HepG2 (cell line): ENCODE measurements around the gene CLIC4. TPM values are rescaled to one million over a fixed set of nuclear protein-coding genes. Genes with fewer than 3 reads are reported as not detected.

Experiments
- ARNTL ChIP-seq: sonication (generic); formaldehyde crosslinking; IDR thresholded peaks from 2 replicates; pipeline ENCODE4 v1.4.0; 2020; ENCODE audit warnings: mild to moderate bottlenecking, missing genetic modification reagents
- KAT7 ChIP-seq: IDR thresholded peaks from 2 replicates; pipeline ENCODE4 v1.6.1; 2018; ENCODE audit warnings: borderline replicate concordance, missing compliant biosample characterization
- MED8 ChIP-seq: sonication (generic); formaldehyde crosslinking; IDR thresholded peaks from 2 replicates; pipeline ENCODE4 v1.8.1; 2023; ENCODE audit warnings: mild to moderate bottlenecking, missing genetic modification reagents; ENCODE audit not compliant: insufficient replicate concordance
- MYNN ChIP-seq: sonication (generic); formaldehyde crosslinking; IDR thresholded peaks from 2 replicates; pipeline ENCODE4 v1.4.0; 2020; ENCODE audit warnings: mild to moderate bottlenecking, low read depth, missing genetic modification reagents
- NR2F2 ChIP-seq: IDR thresholded peaks from 2 replicates; pipeline ENCODE4 v1.6.1; 2012; ENCODE audit warnings: low read depth, inconsistent platforms, borderline replicate concordance
- polyA plus RNA-seq, 8 experiments: library from polyadenylated mRNA; depleted of rRNA in 3 of 8; stranded (reverse) in 7 of 8; unstranded in 1 of 8; fragments of >200 nt; fragmentation: Illumina TruSeq in 4 of 8; extraction: Trizol in 4 of 8; gene quantifications; 2 replicates each; pipeline versions ENCODE4 v1.2.1 to v1.2.3, GENCODE V29; 2011 to 2016; ENCODE audit warnings: low read depth in 4 of 8, missing spikeins in 1 of 8, mixed read lengths in 1 of 8; ENCODE audit not compliant: insufficient read depth in 1 of 8
- total RNA-seq, 5 experiments: library from RNA; depleted of rRNA; stranded (reverse); fragments of >200 nt; fragmentation: Illumina TruSeq; extraction: Trizol; gene quantifications; 2 replicates each; pipeline ENCODE4 v1.2.3, GENCODE V29; 2016; ENCODE audit warnings: low read depth in 1 of 5
- TF ChIP-seq, protein P1 (sequence below), 2 experiments: fragments of 450-650 bp in 1 of 2; sonication (generic) in 1 of 2; formaldehyde crosslinking in 1 of 2; IDR thresholded peaks; 2 replicates each; pipeline versions ENCODE4 v1.6.1 to v1.8.0; 2016 to 2022; ENCODE audit warnings: antibody characterized with exemption in 1 of 2, mild to moderate bottlenecking in 1 of 2, missing genetic modification reagents in 1 of 2
- TF ChIP-seq, protein P2 (sequence below): sonication (generic); formaldehyde crosslinking; IDR thresholded peaks from 2 replicates; pipeline ENCODE4 v1.4.0; 2020; ENCODE audit warnings: mild to moderate bottlenecking, missing genetic modification reagents
- TF ChIP-seq, protein P3 (sequence below): sonication (generic); formaldehyde crosslinking; IDR thresholded peaks from 2 replicates; pipeline ENCODE4 v1.4.0; 2020; ENCODE audit warnings: missing genetic modification reagents

Gene CLIC4
- total and polyA plus RNA-seq, 2 of the 13 experiments (the other 11 are each of a cell fraction or from before 2014, with no cell fraction given) = 23.3 to 77.4 TPM

DNA sequence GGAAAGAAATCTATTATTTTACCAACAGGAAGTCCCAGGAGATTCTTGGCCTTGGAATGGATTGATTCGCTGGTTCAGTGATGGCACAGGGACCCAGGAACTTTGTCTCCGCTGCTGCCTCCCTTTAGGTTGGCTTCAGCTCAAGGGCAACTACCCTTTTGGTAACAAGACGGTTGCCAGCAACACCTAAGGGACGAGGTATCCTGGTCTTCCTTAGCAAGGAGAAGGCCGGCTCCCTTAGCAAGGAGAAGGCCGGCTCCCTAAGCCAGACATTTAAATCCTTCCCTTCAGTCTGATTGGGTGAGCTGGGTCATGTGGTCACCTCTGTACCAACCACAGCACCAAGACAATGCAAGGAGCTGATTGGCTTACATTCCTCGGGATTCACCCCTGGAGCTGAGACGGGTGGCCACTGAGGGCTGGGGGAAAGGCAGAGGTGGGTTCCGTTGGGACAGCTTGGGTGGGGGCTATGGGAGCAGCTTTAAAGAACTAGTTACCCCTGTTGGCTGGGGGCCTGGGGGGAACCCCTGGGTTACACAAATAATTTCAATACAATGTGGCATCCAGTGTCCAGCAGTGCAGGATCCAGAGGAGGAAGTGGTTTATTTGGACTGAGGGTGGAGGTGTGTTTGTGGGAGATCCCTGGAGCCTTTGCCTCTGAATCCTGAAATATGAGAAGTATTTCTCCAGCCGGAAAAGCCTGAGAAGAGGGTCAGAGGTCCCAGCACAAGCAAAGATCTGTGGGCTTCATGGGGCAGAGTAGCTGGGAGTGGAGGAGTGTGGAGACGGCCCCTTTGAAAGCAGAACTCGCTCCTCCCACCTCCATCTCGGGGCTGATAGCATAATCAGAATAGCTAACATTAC is 20.7 kb upstream of the CLIC4 start (continued):
- TF ChIP-seq, protein P1, sequence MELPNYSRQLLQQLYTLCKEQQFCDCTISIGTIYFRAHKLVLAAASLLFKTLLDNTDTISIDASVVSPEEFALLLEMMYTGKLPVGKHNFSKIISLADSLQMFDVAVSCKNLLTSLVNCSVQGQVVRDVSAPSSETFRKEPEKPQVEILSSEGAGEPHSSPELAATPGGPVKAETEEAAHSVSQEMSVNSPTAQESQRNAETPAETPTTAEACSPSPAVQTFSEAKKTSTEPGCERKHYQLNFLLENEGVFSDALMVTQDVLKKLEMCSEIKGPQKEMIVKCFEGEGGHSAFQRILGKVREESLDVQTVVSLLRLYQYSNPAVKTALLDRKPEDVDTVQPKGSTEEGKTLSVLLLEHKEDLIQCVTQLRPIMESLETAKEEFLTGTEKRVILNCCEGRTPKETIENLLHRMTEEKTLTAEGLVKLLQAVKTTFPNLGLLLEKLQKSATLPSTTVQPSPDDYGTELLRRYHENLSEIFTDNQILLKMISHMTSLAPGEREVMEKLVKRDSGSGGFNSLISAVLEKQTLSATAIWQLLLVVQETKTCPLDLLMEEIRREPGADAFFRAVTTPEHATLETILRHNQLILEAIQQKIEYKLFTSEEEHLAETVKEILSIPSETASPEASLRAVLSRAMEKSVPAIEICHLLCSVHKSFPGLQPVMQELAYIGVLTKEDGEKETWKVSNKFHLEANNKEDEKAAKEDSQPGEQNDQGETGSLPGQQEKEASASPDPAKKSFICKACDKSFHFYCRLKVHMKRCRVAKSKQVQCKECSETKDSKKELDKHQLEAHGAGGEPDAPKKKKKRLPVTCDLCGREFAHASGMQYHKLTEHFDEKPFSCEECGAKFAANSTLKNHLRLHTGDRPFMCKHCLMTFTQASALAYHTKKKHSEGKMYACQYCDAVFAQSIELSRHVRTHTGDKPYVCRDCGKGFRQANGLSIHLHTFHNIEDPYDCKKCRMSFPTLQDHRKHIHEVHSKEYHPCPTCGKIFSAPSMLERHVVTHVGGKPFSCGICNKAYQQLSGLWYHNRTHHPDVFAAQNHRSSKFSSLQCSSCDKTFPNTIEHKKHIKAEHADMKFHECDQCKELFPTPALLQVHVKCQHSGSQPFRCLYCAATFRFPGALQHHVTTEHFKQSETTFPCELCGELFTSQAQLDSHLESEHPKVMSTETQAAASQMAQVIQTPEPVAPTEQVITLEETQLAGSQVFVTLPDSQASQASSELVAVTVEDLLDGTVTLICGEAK (IDR thresholded peaks at IDR 0.05) = no peak
- TF ChIP-seq, protein P1 (CRISPR knock-in tag; IDR thresholded peaks at IDR 0.05) = 0 out of 2 replicates have a peak, but pooled peaks have one; percentile 7
- TF ChIP-seq, protein P2, sequence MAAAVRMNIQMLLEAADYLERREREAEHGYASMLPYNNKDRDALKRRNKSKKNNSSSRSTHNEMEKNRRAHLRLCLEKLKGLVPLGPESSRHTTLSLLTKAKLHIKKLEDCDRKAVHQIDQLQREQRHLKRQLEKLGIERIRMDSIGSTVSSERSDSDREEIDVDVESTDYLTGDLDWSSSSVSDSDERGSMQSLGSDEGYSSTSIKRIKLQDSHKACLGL = peak; percentile 25; the same call in 1 of the 2 replicates
- TF ChIP-seq NR2F2 = peak; percentile 53
- TF ChIP-seq MED8 (CRISPR knock-in tag) = peak; percentile 61
- TF ChIP-seq MYNN (CRISPR knock-in tag) = 0 out of 2 replicates have a peak, but pooled peaks have one; percentile 86
- TF ChIP-seq, protein P3, sequence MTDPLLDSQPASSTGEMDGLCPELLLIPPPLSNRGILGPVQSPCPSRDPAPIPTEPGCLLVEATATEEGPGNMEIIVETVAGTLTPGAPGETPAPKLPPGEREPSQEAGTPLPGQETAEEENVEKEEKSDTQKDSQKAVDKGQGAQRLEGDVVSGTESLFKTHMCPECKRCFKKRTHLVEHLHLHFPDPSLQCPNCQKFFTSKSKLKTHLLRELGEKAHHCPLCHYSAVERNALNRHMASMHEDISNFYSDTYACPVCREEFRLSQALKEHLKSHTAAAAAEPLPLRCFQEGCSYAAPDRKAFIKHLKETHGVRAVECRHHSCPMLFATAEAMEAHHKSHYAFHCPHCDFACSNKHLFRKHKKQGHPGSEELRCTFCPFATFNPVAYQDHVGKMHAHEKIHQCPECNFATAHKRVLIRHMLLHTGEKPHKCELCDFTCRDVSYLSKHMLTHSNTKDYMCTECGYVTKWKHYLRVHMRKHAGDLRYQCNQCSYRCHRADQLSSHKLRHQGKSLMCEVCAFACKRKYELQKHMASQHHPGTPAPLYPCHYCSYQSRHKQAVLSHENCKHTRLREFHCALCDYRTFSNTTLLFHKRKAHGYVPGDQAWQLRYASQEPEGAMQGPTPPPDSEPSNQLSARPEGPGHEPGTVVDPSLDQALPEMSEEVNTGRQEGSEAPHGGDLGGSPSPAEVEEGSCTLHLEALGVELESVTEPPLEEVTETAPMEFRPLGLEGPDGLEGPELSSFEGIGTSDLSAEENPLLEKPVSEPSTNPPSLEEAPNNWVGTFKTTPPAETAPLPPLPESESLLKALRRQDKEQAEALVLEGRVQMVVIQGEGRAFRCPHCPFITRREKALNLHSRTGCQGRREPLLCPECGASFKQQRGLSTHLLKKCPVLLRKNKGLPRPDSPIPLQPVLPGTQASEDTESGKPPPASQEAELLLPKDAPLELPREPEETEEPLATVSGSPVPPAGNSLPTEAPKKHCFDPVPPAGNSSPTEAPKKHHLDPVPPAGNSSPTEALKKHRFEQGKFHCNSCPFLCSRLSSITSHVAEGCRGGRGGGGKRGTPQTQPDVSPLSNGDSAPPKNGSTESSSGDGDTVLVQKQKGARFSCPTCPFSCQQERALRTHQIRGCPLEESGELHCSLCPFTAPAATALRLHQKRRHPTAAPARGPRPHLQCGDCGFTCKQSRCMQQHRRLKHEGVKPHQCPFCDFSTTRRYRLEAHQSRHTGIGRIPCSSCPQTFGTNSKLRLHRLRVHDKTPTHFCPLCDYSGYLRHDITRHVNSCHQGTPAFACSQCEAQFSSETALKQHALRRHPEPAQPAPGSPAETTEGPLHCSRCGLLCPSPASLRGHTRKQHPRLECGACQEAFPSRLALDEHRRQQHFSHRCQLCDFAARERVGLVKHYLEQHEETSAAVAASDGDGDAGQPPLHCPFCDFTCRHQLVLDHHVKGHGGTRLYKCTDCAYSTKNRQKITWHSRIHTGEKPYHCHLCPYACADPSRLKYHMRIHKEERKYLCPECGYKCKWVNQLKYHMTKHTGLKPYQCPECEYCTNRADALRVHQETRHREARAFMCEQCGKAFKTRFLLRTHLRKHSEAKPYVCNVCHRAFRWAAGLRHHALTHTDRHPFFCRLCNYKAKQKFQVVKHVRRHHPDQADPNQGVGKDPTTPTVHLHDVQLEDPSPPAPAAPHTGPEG (CRISPR knock-in tag) = no peak
- TF ChIP-seq ARNTL (CRISPR knock-in tag) = peak; percentile 54; the same call in 1 of the 2 replicates
- TF ChIP-seq KAT7 (CRISPR knock-in tag) = 0 out of 2 replicates have a peak, but pooled peaks have one; percentile 28
